ENCODE measurements around the gene MICB.

DNA sequence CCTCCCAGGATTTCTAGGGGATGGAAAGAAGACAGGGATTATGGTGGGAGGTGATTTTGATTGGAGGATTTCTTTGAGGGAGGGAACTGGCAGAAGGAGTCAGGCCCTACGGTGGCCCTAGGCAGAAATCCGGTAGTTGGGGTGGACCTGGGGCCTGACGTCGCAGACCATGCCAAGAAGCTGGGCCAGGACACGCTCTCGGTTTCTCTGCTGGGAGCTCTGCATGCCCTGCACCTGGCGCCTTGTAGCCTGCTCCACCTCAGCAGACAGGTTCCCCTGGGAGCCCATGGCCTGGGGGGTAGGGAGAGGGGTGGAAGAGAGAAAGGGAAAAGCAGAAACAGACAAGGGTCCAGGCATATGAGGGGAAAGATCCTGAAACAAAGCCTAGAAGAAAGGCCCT lies 47.3 kb downstream of the MICB start:
- TF ChIP-seq, protein P1, sequence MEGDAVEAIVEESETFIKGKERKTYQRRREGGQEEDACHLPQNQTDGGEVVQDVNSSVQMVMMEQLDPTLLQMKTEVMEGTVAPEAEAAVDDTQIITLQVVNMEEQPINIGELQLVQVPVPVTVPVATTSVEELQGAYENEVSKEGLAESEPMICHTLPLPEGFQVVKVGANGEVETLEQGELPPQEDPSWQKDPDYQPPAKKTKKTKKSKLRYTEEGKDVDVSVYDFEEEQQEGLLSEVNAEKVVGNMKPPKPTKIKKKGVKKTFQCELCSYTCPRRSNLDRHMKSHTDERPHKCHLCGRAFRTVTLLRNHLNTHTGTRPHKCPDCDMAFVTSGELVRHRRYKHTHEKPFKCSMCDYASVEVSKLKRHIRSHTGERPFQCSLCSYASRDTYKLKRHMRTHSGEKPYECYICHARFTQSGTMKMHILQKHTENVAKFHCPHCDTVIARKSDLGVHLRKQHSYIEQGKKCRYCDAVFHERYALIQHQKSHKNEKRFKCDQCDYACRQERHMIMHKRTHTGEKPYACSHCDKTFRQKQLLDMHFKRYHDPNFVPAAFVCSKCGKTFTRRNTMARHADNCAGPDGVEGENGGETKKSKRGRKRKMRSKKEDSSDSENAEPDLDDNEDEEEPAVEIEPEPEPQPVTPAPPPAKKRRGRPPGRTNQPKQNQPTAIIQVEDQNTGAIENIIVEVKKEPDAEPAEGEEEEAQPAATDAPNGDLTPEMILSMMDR (IDR thresholded peaks at IDR 0.05), result no peak
- no peak for TF ChIP-seq EP300 (IDR thresholded peaks at IDR 0.05)
